Measurements from ENCODE around the gene SMIM43.

Gene SMIM43

GRCh38 chr4:121764702-121765367 is at the start of gene SMIM43:
SMIM43 (minus strand) TSS chr4:121765164; CDS start chr4:121765105, 59 bp downstream.
- H3K4me3 ChIP-seq (ENCODE audit: low read depth, low read length) = no peak within 1 kb of the TSS; the same call in 1 of the 2 replicates
- no peak for TF ChIP-seq CTCF (IDR thresholded peaks at IDR 0.05; ENCODE audit: insufficient read depth, low read depth, low read length, missing control alignments)
- DNase-seq (ENCODE audit: low read depth) = no peak

- H3K4me3 ChIP-seq (ENCODE audit: low read depth, low read length) = no peak overlapping the region
- no peak for DNase-seq (ENCODE audit: low read depth)
- no peak for TF ChIP-seq CTCF (IDR thresholded peaks at IDR 0.05; ENCODE audit: insufficient read depth, low read depth, low read length, missing control alignments)
These were observed 49.8 kb upstream of the SMIM43 start for GRCh38 chr4:121814756-121815155.

- no peak for DNase-seq (ENCODE audit: low read depth)
- TF ChIP-seq CTCF (IDR thresholded peaks at IDR 0.05; ENCODE audit: insufficient read depth, low read depth, low read length, missing control alignments) = no peak
- H3K4me3 ChIP-seq (ENCODE audit: low read depth, low read length) = no peak overlapping the region
These were observed 46.2 kb upstream of the SMIM43 start for GRCh38 chr4:121811122-121811521.

GRCh38 chr4:121806411-121806810 is 41.4 kb upstream of the SMIM43 start:
- TF ChIP-seq CTCF (IDR thresholded peaks at IDR 0.05; ENCODE audit: insufficient read depth, low read depth, low read length, missing control alignments) = no peak
- no peak for DNase-seq (ENCODE audit: low read depth)
- H3K4me3 ChIP-seq (ENCODE audit: low read depth, low read length) = no peak overlapping the region

GRCh38 chr4:121801715-121802075 is 36.7 kb upstream of the SMIM43 start:
- H3K4me3 ChIP-seq (ENCODE audit: low read depth, low read length) = peak overlapping the region; percentile 96
- no peak for TF ChIP-seq CTCF (IDR thresholded peaks at IDR 0.05; ENCODE audit: insufficient read depth, low read depth, low read length, missing control alignments)
- no peak for DNase-seq (ENCODE audit: low read depth)

- peak within 1 kb of the TSS; percentile 96 for H3K4me3 ChIP-seq (ENCODE audit: low read depth, low read length)
- no peak for TF ChIP-seq CTCF (IDR thresholded peaks at IDR 0.05; ENCODE audit: insufficient read depth, low read depth, low read length, missing control alignments)
- DNase-seq (ENCODE audit: low read depth) = peak; percentile 97
These were observed 36.2 kb upstream of the SMIM43 start, which contains the start of gene EXOSC9 for GRCh38 chr4:121800961-121801714. EXOSC9 (plus strand) TSS chr4:121801323; CDS start chr4:121801425, 102 bp downstream.
